Activated T-cell treated with anti-CD3 and anti-CD28 coated beads, Interleukin-2, amount 50 U/mL, for 72 hours (primary cell): ENCODE measurements around the gene AKAP7. TPM values are rescaled to one million over a fixed set of nuclear protein-coding genes. Genes with fewer than 3 reads are reported as not detected.

ENCODE experiments used
- ATAC-seq, 2 donors: fragments of 150-1000 bp; cut with Tn5 transposase; replicated peaks in 1 of 2; 2 replicates each; pipeline ENCODE4 v1.10.0; 2021; ENCODE audit warnings: moderate library complexity in 2 of 2, mild to moderate bottlenecking in 1 of 2
- DNase-seq, 2 donors: peaks; one replicate each; pipeline ENCODE4 v3.0.0; 2021 to 2022; ENCODE audit warnings: mixed read lengths in 1 of 2
- H3K27ac Mint-ChIP-seq: one replicate; pipeline ENCODE4 v1.8.0; 2022; ENCODE audit warnings: mild to moderate bottlenecking, moderate library complexity, mixed read lengths
- H3K27me3 Mint-ChIP-seq: one replicate; pipeline ENCODE4 v1.8.0; 2022; ENCODE audit warnings: low read depth, mixed read lengths
- H3K36me3 Mint-ChIP-seq, 2 donors: one replicate each; pipeline ENCODE4 v1.8.0; 2022; ENCODE audit warnings: mixed read lengths in 2 of 2, mild to moderate bottlenecking in 1 of 2; ENCODE audit not compliant: insufficient read depth in 2 of 2
- H3K4me1 Mint-ChIP-seq: one replicate; pipeline ENCODE4 v1.8.0; 2022; ENCODE audit warnings: low read depth, mixed read lengths
- H3K4me3 Mint-ChIP-seq, 2 donors: one replicate each; pipeline ENCODE4 v1.8.0; 2022; ENCODE audit warnings: mild to moderate bottlenecking in 2 of 2, mixed read lengths in 2 of 2, moderate library complexity in 2 of 2
- H3K9me3 Mint-ChIP-seq, 2 donors: one replicate each; pipeline ENCODE4 v1.8.0; 2022; ENCODE audit warnings: mixed read lengths in 2 of 2
- total RNA-seq, 2 donors: library from RNA; stranded (reverse); gene quantifications; one replicate each; pipeline ENCODE4 v1.2.3, GENCODE V29; 2022

AKAP7 gene
- total RNA-seq, 2 donors from 2014 or later = 6.7 to 6.8 TPM

- H3K4me1 Mint-ChIP-seq = peaks cover 29% of the 10 kb centered on the region
Observed at GRCh38 chr6:131215219-131215618, 80.0 kb downstream of the AKAP7 start.

GRCh38 chr6:131216246-131216645, 81.0 kb downstream of the AKAP7 start:
- Mint-ChIP-seq H3K36me3 (peaks cover 4 to 6% of the 10 kb centered on the region in 2 donors), H3K4me3 (no peak overlapping the region), H3K9me3 (no peaks in the 10 kb centered on the region), H3K27ac (no peak overlapping the region), H3K27me3 (no peaks in the 10 kb centered on the region), H3K4me1 (peaks cover 29% of the 10 kb centered on the region)
- ATAC-seq (no peak), DNase-seq (no peak)

More at GRCh38 chr6:131215219-131215618, 80.0 kb downstream of the AKAP7 start:
- ATAC-seq (no peak), DNase-seq (no peak)
- H3K27ac Mint-ChIP-seq = peak overlapping the region; percentile 77
- H3K9me3 Mint-ChIP-seq = peaks cover 0 to 4% of the 10 kb centered on the region in 2 donors
- H3K4me3 Mint-ChIP-seq = no peak overlapping the region
- H3K27me3 Mint-ChIP-seq = no peaks in the 10 kb centered on the region
- H3K36me3 Mint-ChIP-seq = peaks cover 6 to 7% of the 10 kb centered on the region in 2 donors

- Mint-ChIP-seq H3K9me3 (peaks cover 0 to 2% of the 10 kb centered on the region in 2 donors), H3K27ac (no peak overlapping the region), H3K36me3 (peaks cover 3 to 9% of the 10 kb centered on the region in 2 donors), H3K4me1 (peaks cover 6% of the 10 kb centered on the region), H3K4me3 (no peak overlapping the region), H3K27me3 (no peaks in the 10 kb centered on the region)
- no peak for ATAC-seq
- no peak for DNase-seq
Observed at GRCh38 chr6:131222773-131223172, 87.5 kb downstream of the AKAP7 start.

- H3K4me3 Mint-ChIP-seq = no peak overlapping the region
- peaks cover 3 to 9% of the 10 kb centered on the region in 2 donors for H3K36me3 Mint-ChIP-seq
- H3K27me3 Mint-ChIP-seq = no peaks in the 10 kb centered on the region
- H3K9me3 Mint-ChIP-seq = peaks cover 0 to 2% of the 10 kb centered on the region in 2 donors
- DNase-seq (no peak), ATAC-seq (no peak)
- H3K4me1 Mint-ChIP-seq = peaks cover 6% of the 10 kb centered on the region
- no peak overlapping the region for H3K27ac Mint-ChIP-seq
Observed at GRCh38 chr6:131223416-131223815, 88.1 kb downstream of the AKAP7 start.

GRCh38 chr6:131225127-131225526, 89.9 kb downstream of the AKAP7 start:
- ATAC-seq = no peak

GRCh38 chr6:131225959-131226358, 90.7 kb downstream of the AKAP7 start:
- Mint-ChIP-seq H3K27ac (no peak overlapping the region), H3K4me1 (peaks cover 6% of the 10 kb centered on the region), H3K9me3 (peaks cover 0 to 2% of the 10 kb centered on the region in 2 donors), H3K27me3 (no peaks in the 10 kb centered on the region), H3K36me3 (peaks cover 3 to 6% of the 10 kb centered on the region in 2 donors), H3K4me3 (no peak overlapping the region)
- no peak for DNase-seq
- ATAC-seq = no peak

More at GRCh38 chr6:131225127-131225526, 89.9 kb downstream of the AKAP7 start:
- no peak for DNase-seq
- Mint-ChIP-seq H3K27ac (no peak overlapping the region), H3K27me3 (no peaks in the 10 kb centered on the region), H3K36me3 (peaks cover 3 to 6% of the 10 kb centered on the region in 2 donors), H3K9me3 (peaks cover 0 to 2% of the 10 kb centered on the region in 2 donors), H3K4me1 (peaks cover 6% of the 10 kb centered on the region), H3K4me3 (no peak overlapping the region)

- DNase-seq = no peak
- Mint-ChIP-seq H3K4me1 (peaks cover 6% of the 10 kb centered on the region), H3K27me3 (no peaks in the 10 kb centered on the region), H3K36me3 (peaks cover 2 to 6% of the 10 kb centered on the region in 2 donors), H3K27ac (no peak overlapping the region), H3K4me3 (no peak overlapping the region), H3K9me3 (peaks cover 0 to 2% of the 10 kb centered on the region in 2 donors)
- ATAC-seq = no peak
Observed at GRCh38 chr6:131226459-131227157, 91.3 kb downstream of the AKAP7 start.

GRCh38 chr6:131227158-131227543, 91.9 kb downstream of the AKAP7 start:
- DNase-seq (no peak), ATAC-seq (no peak)
- Mint-ChIP-seq H3K36me3 (peaks cover 0 to 2% of the 10 kb centered on the region in 2 donors), H3K4me1 (peaks cover 6% of the 10 kb centered on the region), H3K4me3 (no peak overlapping the region), H3K27ac (no peak overlapping the region), H3K27me3 (no peaks in the 10 kb centered on the region), H3K9me3 (no peaks in the 10 kb centered on the region)

- no peak for ATAC-seq
- no peak overlapping the region for H3K4me3 Mint-ChIP-seq
- peaks cover 1 to 4% of the 10 kb centered on the region in 2 donors for H3K36me3 Mint-ChIP-seq
- no peaks in the 10 kb centered on the region for H3K9me3 Mint-ChIP-seq
- H3K4me1 Mint-ChIP-seq = no peaks in the 10 kb centered on the region
- no peak for DNase-seq
- no peaks in the 10 kb centered on the region for H3K27me3 Mint-ChIP-seq
- no peak overlapping the region for H3K27ac Mint-ChIP-seq
Observed at GRCh38 chr6:131231103-131231502, 95.8 kb downstream of the AKAP7 start.

GRCh38 chr6:131231891-131232290, 96.6 kb downstream of the AKAP7 start:
- ATAC-seq (no peak), DNase-seq (no peak)
- H3K36me3 Mint-ChIP-seq = peaks cover 3 to 7% of the 10 kb centered on the region in 2 donors
- no peaks in the 10 kb centered on the region for H3K9me3 Mint-ChIP-seq
- no peak overlapping the region for H3K4me3 Mint-ChIP-seq
- H3K27ac Mint-ChIP-seq = no peak overlapping the region
- H3K27me3 Mint-ChIP-seq = no peaks in the 10 kb centered on the region
- H3K4me1 Mint-ChIP-seq = no peaks in the 10 kb centered on the region

GRCh38 chr6:131244942-131245341, 109.7 kb downstream of the AKAP7 start:
- Mint-ChIP-seq H3K27ac (peak overlapping the region; percentile 34), H3K9me3 (peaks cover 6 to 7% of the 10 kb centered on the region in 2 donors), H3K36me3 (peaks cover 9 to 10% of the 10 kb centered on the region in 2 donors), H3K4me1 (peaks cover 34% of the 10 kb centered on the region), H3K27me3 (no peaks in the 10 kb centered on the region), H3K4me3 (peak overlapping the region in 1 of 2 donors; percentile 26)
- ATAC-seq (peak; percentile 31 to 58), DNase-seq (no peak)

GRCh38 chr6:131250122-131250521, 114.9 kb downstream of the AKAP7 start:
- no peaks in the 10 kb centered on the region for H3K9me3 Mint-ChIP-seq
- peaks cover 48% of the 10 kb centered on the region for H3K4me1 Mint-ChIP-seq
- no peaks in the 10 kb centered on the region for H3K27me3 Mint-ChIP-seq
- H3K27ac Mint-ChIP-seq = no peak overlapping the region
- H3K36me3 Mint-ChIP-seq = no peaks in the 10 kb centered on the region
- peak; percentile 43 to 46 for ATAC-seq
- peak in 1 of 2 donors; percentile 5 for DNase-seq
- H3K4me3 Mint-ChIP-seq = peak overlapping the region; percentile 62 to 63

GRCh38 chr6:131250936-131251335, 115.7 kb downstream of the AKAP7 start:
- Mint-ChIP-seq H3K27ac (peak overlapping the region; percentile 75), H3K36me3 (no peaks in the 10 kb centered on the region), H3K9me3 (no peaks in the 10 kb centered on the region), H3K4me1 (peaks cover 47% of the 10 kb centered on the region), H3K4me3 (peak overlapping the region; percentile 62 to 63), H3K27me3 (no peaks in the 10 kb centered on the region)
- DNase-seq (no peak), ATAC-seq (no peak)
